Activated T-cell treated with anti-CD3 and anti-CD28 coated beads, Interleukin-2, amount 50 U/mL, for 48 hours (primary cell): Measurements from ENCODE around the gene NFS1.

Experiments used
- DNase-seq, 2 experiments: peaks; one replicate each; pipeline ENCODE4 v3.0.0-alpha.2; 2020

NFS1 gene

DNA sequence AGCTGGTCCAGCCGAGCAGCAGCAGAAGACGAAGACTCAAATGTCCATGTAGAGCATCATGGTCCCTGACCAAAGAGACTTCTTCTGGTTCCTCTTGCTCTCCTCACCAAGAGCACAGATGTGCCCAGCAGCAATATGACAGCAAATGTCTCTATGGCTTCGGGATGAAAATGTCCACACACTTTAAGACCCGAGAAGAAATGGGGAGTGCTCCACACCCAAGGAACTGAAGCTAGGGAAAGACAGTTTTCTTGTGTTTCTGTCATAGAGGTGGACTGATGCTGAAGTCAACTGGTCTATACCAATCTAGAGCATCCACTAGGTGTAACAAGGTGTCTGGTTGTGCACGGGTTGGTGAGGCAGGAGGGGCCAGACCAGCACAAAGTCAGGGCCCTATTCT is 29.9 kb downstream of the NFS1 start:
- DNase-seq = peak in 1 of 2 experiments; percentile 5

DNA sequence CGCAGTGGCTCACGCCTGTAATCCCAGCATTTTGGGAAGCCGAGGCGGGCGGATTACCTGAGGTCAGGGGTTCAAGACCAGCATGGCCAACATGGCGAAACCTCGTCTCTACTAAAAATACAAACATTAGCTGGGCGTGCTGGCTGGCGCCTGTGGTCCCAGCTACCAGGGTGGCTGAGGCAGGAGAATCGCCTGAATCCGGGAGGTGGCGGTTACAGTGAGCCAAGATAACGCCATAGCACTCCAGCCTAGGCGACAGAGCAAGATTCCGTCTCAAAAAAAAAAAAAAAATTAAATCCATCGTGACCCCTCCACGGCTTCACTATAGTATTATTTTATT is 33.2 kb downstream of the NFS1 start:
- no peak for DNase-seq

DNA sequence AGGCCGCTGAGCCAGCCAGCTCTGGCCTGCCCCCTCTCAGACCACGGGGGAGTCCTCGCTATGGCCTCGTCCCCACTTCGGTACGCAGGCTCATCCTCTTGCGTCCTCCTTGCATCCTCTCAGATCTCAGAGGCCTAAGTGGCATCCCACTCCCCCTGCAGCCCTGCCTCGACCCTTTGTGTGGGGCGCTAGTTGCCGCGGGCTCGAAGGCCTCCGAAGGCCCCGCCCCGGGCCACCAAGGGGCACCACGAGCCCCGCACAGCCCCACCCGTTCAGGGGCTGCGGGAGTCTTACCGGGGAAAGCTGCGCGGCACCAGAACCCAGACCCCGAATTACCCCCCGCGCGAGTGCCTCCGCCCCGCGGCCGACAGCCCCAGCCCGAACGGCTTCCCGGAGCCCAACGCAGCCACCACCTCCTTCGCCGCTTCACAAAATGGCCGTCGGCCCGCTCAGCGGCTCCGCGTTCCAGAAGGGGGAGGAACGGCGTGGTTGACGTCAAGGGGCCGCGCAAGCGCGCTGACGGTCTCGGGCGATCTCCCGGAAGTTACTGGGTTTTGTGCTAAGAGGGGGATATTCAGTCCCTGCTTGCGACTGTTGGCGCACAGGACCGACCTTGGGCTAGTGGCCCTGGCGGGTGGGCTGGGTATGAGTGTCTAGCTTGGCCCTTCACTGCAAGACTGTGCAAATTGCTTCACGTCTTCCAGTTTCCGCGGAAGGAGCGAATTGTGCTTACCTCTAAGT is 34.5 kb downstream of the NFS1 start, which contains the start of the genes CPNE1 and RBM12:
Gene CPNE1 (minus strand): TSS at position 435 of the 741 bp plus-strand sequence. CDS start 31,977 bp downstream, outside the sequence.
Gene RBM12 (minus strand): TSS at position 435 of the 741 bp plus-strand sequence. CDS start 9,578 bp downstream, outside the sequence.
- DNase-seq = peak; percentile 96

DNA sequence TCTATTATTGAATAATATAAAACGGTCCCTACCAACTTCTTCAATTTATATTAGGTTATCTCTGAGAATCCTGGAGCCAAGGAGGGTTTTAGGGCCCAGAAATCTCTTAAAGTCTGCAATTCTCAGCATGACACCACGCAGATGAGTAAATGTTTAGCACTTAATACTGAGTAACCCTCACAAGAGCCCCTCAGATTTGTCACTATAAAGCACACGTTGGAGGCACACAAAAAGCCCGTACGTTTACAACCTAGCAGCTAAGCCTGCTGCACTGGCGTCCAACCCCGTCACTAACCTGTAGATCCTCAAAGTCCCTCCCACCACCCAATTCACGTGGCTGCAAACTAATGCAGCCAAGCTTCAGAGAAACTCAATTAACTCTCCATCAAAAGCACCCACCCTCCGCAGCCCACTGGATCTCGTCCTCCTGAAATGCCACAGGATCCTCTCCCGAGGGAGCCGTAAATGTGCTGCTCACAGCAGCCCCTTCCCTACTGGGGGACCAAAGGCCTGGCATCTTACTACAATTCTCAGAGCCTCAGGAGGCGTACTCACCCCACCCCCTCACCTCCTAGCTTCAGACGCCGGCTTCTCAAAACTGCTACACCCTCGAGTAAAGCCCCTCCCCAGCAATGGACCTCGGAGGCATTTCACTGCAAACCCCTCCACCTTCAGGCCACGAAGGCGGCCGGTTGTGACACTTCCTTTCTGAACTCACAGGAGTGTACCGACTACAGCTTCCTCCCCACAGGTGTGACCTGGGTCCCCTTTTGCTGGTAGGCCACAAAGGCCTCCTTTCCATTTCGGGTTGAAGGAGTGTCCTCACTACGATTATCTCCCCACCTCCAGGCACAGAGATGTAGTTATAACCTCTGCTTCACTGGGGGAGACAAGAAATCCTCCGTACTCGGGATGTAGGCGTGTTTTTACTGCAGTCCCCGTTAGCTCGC is 35.4 kb downstream of the NFS1 start:
- DNase-seq = peak; percentile 74 to 76

DNA sequence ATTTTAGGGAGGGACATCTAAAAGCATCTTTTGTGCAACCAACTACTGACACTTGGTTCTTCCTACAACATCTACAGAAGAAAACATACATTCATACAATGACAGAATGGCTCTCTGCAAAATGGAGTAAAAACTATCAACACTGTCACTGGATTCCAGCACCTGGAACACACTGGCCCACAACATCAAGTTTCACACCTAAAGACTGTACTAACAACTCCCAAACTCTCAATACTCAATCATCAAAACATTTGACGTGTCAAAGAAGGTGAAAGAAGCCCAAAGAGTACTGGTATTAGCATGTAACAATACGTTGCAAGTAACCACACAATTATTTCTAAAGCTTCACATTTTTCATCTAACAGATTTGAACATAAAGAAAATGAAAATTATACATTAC is 36.6 kb downstream of the NFS1 start:
- no peak for DNase-seq

DNA sequence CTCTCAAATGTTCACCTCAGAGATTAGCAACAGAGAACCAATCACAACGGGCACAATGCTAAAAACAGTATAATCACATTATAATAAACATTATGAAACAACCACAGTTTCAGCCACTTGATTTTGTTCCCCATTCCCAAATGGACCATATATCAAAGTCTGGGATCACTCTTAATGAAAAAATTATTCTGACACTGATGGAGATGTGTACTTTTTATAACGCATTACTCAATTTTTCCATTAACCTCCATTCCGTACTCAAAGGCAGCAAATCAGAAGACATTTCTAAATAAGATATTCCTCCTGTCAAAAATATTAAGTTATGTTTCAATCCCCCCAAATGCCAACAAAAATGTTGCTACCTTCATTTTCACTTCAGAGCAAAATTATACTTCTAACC is 37.2 kb downstream of the NFS1 start:
- DNase-seq = no peak

DNA sequence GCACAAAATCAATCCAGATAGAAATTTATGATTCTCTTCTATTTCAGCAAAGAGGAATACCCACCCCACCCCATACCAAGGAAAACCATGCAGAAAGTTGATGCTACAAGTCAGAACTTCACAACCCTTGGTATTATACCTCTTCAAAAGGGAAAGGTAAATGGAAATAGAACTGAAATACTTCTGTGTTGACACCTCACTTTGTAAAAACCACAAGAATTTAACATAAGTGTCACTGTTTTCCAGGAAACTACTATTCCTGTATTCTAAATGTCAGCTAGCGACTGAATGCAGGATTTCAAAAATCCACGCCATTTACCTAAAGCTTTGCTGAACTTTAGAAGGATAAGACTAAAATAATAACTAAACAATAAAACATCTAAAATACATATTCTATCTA is 38.1 kb downstream of the NFS1 start:
- no peak for DNase-seq

DNA sequence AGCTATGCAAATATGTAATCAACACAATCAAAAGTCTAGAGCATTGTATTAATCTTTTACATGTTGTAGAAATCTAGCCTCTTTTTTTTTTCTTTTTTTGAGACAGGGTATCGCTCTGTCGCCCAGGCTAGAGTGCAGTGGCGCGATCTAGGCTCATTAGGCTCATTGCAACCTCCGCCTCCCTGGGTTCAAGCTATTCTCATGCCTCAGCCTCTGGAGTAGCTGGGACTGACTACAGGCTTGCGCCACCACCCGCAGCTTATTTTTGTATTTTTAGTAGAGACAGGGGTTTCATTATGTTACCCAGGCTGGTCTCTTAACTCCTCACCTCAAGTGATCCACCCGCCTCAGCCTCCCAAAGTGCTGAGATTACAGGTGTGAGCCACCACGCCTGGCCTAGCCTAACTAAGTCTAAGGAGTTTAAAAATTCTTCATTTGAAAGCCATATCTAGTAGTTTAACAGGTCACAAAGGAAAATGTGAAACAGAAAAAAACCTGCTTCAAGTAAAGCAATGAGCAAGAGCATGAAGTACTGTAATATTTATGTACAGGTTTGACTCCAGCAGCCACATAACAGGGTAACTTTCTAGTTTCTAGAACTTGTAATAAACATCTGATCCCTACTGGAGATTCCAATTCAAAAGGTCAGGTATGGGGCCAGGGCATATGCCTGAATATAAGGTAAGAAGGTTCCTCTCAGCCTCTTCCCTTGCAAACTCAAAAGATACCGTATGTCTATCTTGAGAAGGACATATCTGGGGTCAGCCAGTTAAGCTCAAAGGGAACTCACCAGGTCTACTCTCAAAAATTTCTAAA is 38.8 kb downstream of the NFS1 start:
- peak; percentile 65 to 69 for DNase-seq

DNA sequence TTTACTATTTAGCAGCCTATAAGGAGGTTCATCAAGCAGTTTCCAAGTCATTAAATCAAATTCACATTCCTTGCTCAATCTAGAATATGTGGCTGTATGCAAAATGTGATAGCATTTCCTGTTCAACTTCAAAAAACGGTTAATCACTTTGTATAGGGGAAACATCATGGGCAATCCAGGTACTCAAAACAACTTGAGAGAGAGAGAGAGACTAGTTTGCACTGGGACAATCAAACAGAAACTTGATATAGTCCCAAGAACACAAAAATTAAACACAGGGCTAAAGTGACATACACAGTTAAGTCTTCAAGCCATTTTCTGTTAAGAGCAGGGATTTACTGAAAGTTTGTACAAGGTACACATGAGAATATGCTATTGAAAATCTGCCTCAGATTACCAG is 41.9 kb downstream of the NFS1 start:
- no peak for DNase-seq

DNA sequence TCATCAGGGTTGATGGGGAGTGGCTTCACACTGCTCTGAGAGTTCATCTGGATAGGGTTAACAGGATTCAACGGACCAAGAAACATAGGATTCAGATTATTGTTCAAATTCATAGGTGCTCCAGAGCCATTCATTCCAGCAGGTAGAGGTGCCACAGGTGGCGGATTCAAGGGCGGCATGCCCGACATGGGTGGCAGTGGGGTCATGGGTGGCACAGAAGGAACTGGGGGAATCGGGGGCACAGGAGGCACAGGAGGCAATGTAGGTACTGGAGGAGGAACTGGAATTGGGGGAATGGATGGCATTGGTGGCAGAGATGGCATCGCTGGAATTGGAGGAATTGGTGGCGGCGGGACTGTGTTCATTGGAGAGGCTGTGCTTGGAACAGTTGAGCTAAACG is 44.7 kb downstream of the NFS1 start:
- no peak for DNase-seq

DNA sequence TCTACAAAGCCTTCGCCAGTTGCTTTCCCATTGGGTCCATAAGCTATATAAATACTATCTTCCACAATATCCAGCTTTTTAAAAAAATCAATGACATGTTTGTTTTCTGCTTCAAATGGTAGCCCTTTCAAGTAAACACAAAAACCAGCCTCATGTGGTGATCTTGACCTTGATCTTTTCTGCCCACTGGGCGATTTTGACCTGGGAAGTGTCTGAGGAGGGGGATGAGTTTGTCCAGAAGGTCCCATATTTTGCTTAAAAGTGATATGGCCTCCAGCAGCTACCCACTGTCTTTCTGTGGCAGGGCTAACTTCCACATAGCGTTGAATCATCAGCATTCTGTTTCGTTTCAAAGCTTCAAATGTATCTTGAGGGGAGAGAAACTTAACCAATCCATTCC is 45.3 kb downstream of the NFS1 start:
- no peak for DNase-seq

DNA sequence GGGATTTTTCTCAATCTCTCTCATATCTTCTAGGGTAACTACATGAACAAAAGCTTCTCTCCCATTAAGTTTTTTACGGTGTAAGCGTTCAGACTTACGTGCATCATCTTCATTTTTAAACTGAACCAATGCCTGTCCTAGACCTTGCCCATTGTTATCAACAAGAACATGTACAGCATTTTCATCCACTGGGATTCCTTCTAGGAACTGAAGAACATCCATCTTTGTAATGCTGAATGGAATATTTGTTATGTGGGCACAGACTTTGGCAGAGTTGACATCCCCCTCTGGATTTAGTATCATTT is 45.8 kb downstream of the NFS1 start:
- no peak for DNase-seq

DNA sequence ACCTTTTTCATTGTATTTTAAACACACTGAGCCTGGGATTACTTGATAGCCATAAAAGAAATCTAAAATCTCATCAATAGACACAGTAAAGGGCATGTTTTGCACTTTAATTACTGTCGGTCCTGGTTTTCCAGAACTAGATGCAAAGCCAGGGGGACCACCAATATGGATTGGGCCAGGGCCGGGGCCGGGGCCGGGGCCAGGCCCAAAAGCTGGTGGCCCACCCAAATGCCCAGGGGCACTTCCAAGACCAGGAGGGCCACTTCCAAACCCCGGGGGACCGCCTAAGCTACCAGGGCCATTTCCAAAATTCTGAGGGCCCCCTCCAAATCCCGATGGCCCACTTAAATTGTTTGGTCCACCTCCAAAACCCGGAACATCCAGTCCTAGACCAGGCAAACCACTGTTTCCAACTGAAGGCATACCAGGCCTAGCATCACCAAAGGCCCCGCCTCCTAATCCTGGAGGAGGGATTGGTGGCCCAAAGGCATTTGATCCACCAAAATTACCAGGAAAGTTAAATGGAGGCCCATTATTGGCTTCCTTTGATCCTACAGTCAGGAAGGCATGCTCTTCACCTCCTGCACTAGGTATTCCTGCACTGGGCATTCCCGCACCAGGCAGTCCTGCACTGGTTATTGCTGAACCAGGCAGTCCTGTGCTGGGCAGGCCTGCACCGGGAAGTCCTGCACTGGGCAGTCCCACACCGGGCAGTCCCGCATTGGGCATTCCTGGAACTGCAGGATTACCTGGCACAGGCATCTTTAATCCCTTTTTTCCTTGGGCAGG is 46.3 kb downstream of the NFS1 start:
- no peak for DNase-seq

DNA sequence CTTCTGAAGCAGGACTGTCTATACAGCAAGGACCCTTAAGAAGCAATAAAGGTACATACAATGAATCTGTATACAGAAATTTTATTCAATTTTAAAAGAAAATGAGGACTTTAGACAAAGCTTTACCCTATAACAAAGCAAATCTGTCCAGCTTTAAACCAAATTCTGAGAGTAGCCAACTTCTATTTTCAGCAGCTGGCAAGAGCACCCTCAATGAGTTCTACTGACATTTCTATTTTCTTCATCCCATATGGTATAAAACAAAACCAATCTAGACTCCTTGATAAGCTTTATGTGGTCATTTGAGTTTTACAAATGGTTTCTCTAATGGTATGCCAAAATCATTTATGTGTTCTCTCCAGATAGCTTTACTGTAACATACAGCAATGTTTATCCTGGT is 47.2 kb downstream of the NFS1 start:
- DNase-seq = no peak

DNA sequence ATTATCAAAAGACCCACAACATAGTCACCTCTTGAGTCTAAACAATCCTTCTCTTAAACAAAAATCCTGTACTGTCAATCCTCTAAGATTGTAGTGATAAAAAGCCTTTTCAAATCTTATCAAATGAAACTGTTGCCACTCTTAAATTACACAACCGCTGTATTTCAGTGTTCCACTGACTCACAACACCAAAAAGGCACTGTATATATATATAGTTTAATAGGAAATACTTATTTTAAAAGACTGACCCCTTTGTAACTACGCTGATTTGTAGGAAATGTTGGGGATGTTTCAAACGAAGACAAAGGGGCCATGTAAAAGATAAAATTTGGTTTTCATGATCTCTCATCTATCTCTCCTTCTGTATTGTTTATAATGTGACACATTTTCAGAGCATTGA is 48.5 kb downstream of the NFS1 start:
- no peak for DNase-seq

DNA sequence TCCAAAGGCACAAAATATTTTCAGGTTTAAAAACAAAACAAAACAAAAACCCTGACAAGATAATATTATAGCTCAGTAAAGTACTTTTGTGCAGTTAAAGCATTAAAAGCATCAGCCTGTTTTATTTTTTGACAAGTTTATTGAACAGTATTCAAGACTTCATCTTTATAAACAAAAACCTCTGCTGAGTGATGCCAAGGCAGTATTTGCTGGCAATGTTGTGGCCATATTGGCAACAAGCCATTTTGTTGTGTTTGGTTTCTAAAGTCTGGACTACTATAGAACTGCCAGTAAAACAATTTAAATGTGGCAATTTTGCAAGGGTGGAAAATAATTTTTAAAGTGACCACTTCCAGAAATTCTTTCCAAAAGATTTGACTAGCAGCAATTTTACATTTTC is 50.3 kb downstream of the NFS1 start:
- no peak for DNase-seq

DNA sequence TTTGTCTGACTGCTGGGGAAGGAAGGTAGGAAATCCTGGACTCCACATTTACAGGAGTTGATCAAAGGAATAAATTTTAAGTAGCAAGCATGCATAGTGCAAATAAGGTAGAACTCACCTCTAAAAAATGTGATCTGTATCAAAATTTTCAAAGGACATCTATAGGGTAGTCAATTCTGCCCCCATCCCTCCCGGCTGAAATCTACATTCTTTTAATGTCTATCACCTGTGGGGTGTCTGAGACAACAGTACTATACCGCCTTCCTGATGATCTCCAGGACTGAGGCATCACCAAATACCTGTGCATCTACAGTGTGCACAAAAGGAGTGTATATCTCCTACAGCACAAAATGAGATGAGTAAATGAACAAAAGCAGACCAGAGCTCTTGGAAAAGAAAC is 54.3 kb downstream of the NFS1 start:
- no peak for DNase-seq

DNA sequence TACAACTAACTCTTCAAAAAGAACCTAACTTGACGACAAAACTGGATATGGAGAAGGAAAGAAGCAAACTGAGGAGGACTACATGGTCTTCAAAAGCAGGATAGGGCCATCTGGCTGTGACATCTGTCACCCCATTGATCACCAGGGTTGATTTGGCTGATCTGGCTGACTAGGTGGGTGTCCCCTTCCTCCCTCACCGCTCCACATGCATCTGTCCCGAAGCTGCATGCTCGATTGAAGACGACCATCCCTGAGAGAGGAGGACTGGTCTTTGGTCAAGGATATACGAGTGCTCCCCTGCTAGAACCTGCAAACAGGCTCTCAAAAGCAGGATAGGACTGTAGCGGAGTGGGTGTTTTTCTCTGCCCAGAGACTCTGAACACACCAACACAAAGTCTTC is 56.1 kb downstream of the NFS1 start:
- DNase-seq = no peak

DNA sequence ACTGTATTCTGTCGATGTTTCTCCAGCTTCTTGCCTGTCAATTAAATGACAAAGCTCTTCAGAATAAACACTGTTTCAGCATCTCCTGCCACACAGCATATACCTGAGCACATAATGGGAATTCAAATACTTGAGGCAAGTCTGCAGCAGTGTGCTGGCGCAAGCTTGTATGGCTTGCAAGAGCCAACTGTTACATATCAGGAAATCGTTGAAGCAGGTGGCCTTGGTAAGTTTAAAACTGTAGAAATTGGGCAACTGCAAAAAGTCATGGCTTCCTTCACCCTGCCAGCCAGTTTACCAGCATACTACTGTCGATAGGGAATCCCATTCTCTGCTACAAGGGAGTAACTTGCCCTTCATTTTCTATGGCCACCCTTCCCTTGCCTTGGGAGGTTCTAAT is 57.4 kb downstream of the NFS1 start:
- DNase-seq = no peak

DNA sequence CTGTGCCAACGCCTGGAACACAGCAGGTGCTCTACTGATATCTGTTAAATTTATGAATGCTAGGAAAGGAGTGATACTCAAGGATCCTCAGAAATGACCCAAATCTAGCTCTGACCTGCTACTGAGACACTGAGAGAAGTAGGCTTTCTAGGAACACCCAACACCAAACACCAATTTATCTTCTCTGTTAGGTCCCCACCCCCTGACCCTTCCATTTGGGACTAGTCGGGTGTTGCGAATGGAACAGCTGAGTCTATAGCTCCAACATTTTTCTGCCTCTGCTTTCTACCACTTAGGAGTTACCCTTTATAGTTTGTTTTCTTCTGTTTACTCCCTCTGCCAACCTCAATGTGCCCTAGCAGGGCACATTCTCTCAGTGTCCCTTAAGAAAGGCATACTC is 58.4 kb downstream of the NFS1 start:
- no peak for DNase-seq

DNA sequence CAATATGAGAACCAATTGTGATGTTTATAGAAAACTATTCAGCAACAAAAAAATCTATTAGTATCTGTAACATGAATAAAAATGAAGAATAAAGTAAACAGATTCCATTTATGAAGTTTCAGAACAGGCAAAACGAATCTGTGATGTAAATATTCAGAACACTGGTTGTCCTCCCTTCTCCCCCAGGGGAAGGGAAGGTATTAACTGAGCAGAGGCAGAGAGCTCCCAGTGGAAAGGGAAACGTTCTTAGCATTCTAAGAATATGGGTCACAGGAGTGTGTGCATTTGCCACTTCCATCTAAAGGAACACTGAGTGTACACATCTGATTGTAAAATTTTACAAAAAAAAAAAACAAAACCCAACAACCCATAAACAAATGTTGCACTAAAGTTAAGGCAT is 60.4 kb downstream of the NFS1 start:
- DNase-seq = no peak

DNA sequence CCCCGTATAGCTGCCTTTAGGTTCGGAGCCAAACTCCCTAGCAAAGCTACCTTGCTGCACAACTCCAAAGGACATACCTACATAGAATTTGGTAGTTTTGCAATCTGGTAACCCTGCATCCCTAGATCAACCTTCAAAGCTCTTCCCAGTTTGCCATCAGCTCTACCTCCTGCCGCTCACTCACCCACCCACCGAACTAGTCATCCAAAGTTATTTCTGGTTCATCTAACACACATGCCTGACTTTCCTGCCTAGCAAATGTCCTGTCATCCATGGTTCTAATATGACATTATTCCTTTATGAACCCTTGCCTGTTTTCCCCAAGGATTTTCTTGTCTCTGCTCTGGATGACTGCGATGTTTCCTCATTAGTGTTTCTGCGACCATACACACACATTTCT is 61.9 kb downstream of the NFS1 start:
- no peak for DNase-seq

DNA sequence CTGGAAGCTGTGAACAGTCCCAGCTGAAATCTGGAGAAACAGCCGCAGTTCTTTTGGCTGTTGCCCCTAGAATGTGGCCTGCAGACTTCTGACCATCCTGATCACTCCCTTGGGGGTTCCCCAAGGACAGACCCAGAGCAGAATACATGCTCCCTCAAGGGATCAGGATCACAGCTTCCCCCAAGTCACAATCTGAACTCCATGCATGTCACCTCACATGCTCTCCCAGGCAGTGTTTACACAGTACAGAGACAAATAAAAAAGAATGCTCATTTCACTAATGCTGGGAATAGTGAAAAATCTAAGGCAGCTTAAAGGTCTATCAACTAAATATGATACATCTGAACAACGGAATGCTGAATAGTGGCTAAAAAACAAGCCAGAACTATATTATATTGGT is 63.1 kb downstream of the NFS1 start:
- no peak for DNase-seq
